ENCODE measurements around the gene KRAS.

DNA sequence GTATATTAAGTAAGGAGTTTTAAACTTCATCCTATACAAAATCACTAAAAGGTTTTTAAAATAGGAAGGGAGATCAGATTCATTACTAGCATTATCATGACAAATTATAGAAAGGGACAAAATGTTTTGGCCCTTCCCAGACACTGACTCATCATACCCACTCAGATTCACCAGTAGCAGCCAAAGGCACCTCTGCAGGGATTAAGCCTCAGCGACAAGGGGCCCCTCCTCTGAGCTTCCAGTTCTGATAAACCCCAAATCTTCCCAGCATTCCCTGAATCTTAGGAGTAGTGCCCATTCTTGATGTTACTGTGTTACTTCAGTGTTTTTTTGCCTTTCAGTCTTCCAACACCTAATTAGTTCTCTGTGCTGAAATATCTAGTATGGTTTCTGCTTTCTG is 14.5 kb downstream of the KRAS start:
- TF ChIP-seq, protein P1, sequence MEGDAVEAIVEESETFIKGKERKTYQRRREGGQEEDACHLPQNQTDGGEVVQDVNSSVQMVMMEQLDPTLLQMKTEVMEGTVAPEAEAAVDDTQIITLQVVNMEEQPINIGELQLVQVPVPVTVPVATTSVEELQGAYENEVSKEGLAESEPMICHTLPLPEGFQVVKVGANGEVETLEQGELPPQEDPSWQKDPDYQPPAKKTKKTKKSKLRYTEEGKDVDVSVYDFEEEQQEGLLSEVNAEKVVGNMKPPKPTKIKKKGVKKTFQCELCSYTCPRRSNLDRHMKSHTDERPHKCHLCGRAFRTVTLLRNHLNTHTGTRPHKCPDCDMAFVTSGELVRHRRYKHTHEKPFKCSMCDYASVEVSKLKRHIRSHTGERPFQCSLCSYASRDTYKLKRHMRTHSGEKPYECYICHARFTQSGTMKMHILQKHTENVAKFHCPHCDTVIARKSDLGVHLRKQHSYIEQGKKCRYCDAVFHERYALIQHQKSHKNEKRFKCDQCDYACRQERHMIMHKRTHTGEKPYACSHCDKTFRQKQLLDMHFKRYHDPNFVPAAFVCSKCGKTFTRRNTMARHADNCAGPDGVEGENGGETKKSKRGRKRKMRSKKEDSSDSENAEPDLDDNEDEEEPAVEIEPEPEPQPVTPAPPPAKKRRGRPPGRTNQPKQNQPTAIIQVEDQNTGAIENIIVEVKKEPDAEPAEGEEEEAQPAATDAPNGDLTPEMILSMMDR (conservative IDR thresholded peaks at IDR 0.05; ENCODE audit: low read length): no peak
- no peak for TF ChIP-seq EZH2phosphoT487 (IDR thresholded peaks at IDR 0.05; ENCODE audit: borderline replicate concordance, low read depth, low read length)

Data from OCI-LY7 (cell line).